K562 (cell line): ENCODE results near the gene CBFA2T3. TPM values are rescaled to one million over a fixed set of nuclear protein-coding genes. Genes with fewer than 3 reads are reported as not detected.

ENCODE experiments used
- ELF1 ChIP-seq: fragments of 200-800 bp; sonication (Bioruptor generic); IDR thresholded peaks from 2 replicates; pipeline ENCODE4 v1.6.1; 2016; ENCODE audit warnings: missing genetic modification characterization, missing compliant biosample characterization
- FOS ChIP-seq: IDR thresholded peaks from 3 replicates; pipeline ENCODE4 v1.6.1; 2011; ENCODE audit not compliant: insufficient read length; ENCODE audit errors: extremely low read depth
- GATAD2A ChIP-seq: fragments of 450-650 bp; IDR thresholded peaks from 2 replicates; pipeline ENCODE4 v1.6.1; 2017
- GTF3C2 ChIP-seq: IDR thresholded peaks from 3 replicates; pipeline ENCODE4 v1.6.1; 2011; ENCODE audit warnings: borderline replicate concordance, mild to moderate bottlenecking, moderate library complexity; ENCODE audit not compliant: insufficient read length; ENCODE audit errors: extremely low read depth
- HDAC1 ChIP-seq, 2 experiments: fragments of 450-650 bp; IDR thresholded peaks; 2 replicates each; pipeline ENCODE4 v1.6.1; 2016 to 2017; ENCODE audit warnings: inconsistent platforms in 1 of 2, mild to moderate bottlenecking in 1 of 2, moderate library complexity in 1 of 2
- HEY1 ChIP-seq: fragments of 250-450 bp; sonication (Bioruptor Pico); IDR thresholded peaks from 2 replicates; pipeline ENCODE4 v1.5.0; 2020; ENCODE audit warnings: mild to moderate bottlenecking, moderate library complexity, borderline replicate concordance
- HNRNPUL1 ChIP-seq: fragments of 200-400 bp; formaldehyde crosslinking; IDR thresholded peaks from 2 replicates; pipeline ENCODE4 v1.6.1; 2017; ENCODE audit warnings: low read length
- NFIX ChIP-seq: fragments of 250-450 bp; sonication (Bioruptor Pico); IDR thresholded peaks from 2 replicates; pipeline ENCODE4 v1.4.0; 2020; ENCODE audit warnings: low read depth, mild to moderate bottlenecking, moderate library complexity
- NR2C1 ChIP-seq, 2 experiments: fragments of 450-650 bp; IDR thresholded peaks; 2 replicates each; pipeline ENCODE4 v1.6.1; 2017; ENCODE audit warnings: mild to moderate bottlenecking in 2 of 2, antibody characterized with exemption in 1 of 2, inconsistent platforms in 1 of 2, missing compliant biosample characterization in 1 of 2, missing genetic modification characterization in 1 of 2
- POLR2B ChIP-seq: fragments of 450-650 bp; IDR thresholded peaks from 2 replicates; pipeline ENCODE4 v1.6.1; 2018; ENCODE audit warnings: low read depth; ENCODE audit not compliant: partially characterized antibody
- PTTG1 ChIP-seq: fragments of 450-650 bp; IDR thresholded peaks from 2 replicates; pipeline ENCODE4 v1.6.1; 2016; ENCODE audit warnings: low read depth, mild to moderate bottlenecking, missing genetic modification characterization, missing compliant biosample characterization
- STAG1 ChIP-seq: sonication (generic); formaldehyde crosslinking; IDR thresholded peaks from 2 replicates; pipeline ENCODE4 v1.5.0; 2020; ENCODE audit warnings: missing genetic modification reagents, borderline replicate concordance
- SUPT5H ChIP-seq: fragments of 450-650 bp; IDR thresholded peaks from 2 replicates; pipeline ENCODE4 v1.6.1; 2016
- TEAD4 ChIP-seq, 2 experiments: sonication (generic) in 1 of 2; formaldehyde crosslinking in 1 of 2; IDR thresholded peaks; 2 replicates each; pipeline versions ENCODE4 v1.6.1 to v1.8.0; 2012 to 2022; ENCODE audit warnings: borderline replicate concordance in 1 of 2, inconsistent platforms in 1 of 2, low read length in 1 of 2, mild to moderate bottlenecking in 1 of 2, missing genetic modification reagents in 1 of 2
- TFAP4 ChIP-seq: sonication (generic); formaldehyde crosslinking; IDR thresholded peaks from 2 replicates; pipeline ENCODE4 v1.8.0; 2022; ENCODE audit warnings: missing genetic modification reagents, mild to moderate bottlenecking, moderate library complexity, borderline replicate concordance
- TFE3 ChIP-seq: fragments of 450-650 bp; formaldehyde crosslinking; IDR thresholded peaks from 2 replicates; pipeline ENCODE4 v1.4.0; 2020; ENCODE audit warnings: mild to moderate bottlenecking, mixed read lengths
- ZBTB26 ChIP-seq: fragments of 450-650 bp; formaldehyde crosslinking; IDR thresholded peaks from 2 replicates; pipeline ENCODE4 v1.4.0; 2022; ENCODE audit warnings: missing genetic modification characterization
- ZKSCAN1 ChIP-seq: fragments of 150-350 bp; IDR thresholded peaks from 2 replicates; pipeline ENCODE4 v1.6.1; 2016; ENCODE audit warnings: low read depth, low read length
- polyA plus RNA-seq, 8 experiments: library from polyadenylated mRNA; depleted of rRNA in 4 of 8; stranded (reverse) in 5 of 8; unstranded in 3 of 8; fragments of >200 nt; fragmentation: Nextera tagmentation in 2 of 8; fragmentation: Illumina TruSeq in 1 of 8; extraction: Ambion mirVana in 2 of 8; extraction: Trizol in 1 of 8; gene quantifications; 2 replicates each; pipeline versions ENCODE4 v1.2.1 to v1.2.3, GENCODE V29; 2011 to 2014; ENCODE audit warnings: inconsistent platforms in 1 of 8, missing spikeins in 1 of 8
- total RNA-seq, 7 experiments: library from RNA; depleted of rRNA in 6 of 7; stranded (reverse); fragments of >200 nt in 6 of 7; fragmentation: Illumina TruSeq in 2 of 7; extraction: Trizol in 2 of 7; gene quantifications; 2 replicates each; pipeline versions ENCODE4 v1.2.1 to v1.2.3, GENCODE V29; 2011 to 2021; ENCODE audit warnings: low replicate concordance in 1 of 7
- TF ChIP-seq, protein P1 (sequence below): fragments of 250-450 bp; sonication (Bioruptor Pico); IDR thresholded peaks from 2 replicates; pipeline ENCODE4 v1.4.0; 2020; ENCODE audit warnings: mild to moderate bottlenecking, moderate library complexity, borderline replicate concordance

Gene CBFA2T3
- total and polyA plus RNA-seq, 9 of the 15 experiments (the other 6 are each of a cell fraction or from before 2014, with no cell fraction given): 2.3 to 145 (median 6.7) TPM

GRCh38 chr16:88964636-88965035 is 12.4 kb downstream of the CBFA2T3 start (continued):
- TF ChIP-seq STAG1 (no peak), NFIX (CRISPR knock-in tag) (no peak), NR2C1 (IDR thresholded peaks at IDR 0.05) (no peak), NR2C1 (tag; IDR thresholded peaks at IDR 0.05) (no peak), ELF1 (tag) (no peak), HNRNPUL1 (no peak), GTF3C2 (no peak), POLR2B (peak; percentile 72), PTTG1 (tag) (no peak), SUPT5H (peak; percentile 82), ZBTB26 (CRISPR knock-in tag) (peak; percentile 84; the same call in 1 of the 2 replicates), ZKSCAN1 (no peak), GATAD2A (no peak), HDAC1 (IDR thresholded peaks at IDR 0.05) (peak in 1 of 2 experiments; percentile 51; a peak in 1 of 4 replicates), FOS (no peak), HEY1 (CRISPR knock-in tag) (no peak), TFE3 (CRISPR knock-in tag) (no peak), TEAD4 (IDR thresholded peaks at IDR 0.05; ENCODE audit: low read length) (no peak), TEAD4 (CRISPR knock-in tag; IDR thresholded peaks at IDR 0.05; ENCODE audit: borderline replicate concordance) (no peak), TFAP4 (CRISPR knock-in tag) (no peak)
- TF ChIP-seq, protein P1, sequence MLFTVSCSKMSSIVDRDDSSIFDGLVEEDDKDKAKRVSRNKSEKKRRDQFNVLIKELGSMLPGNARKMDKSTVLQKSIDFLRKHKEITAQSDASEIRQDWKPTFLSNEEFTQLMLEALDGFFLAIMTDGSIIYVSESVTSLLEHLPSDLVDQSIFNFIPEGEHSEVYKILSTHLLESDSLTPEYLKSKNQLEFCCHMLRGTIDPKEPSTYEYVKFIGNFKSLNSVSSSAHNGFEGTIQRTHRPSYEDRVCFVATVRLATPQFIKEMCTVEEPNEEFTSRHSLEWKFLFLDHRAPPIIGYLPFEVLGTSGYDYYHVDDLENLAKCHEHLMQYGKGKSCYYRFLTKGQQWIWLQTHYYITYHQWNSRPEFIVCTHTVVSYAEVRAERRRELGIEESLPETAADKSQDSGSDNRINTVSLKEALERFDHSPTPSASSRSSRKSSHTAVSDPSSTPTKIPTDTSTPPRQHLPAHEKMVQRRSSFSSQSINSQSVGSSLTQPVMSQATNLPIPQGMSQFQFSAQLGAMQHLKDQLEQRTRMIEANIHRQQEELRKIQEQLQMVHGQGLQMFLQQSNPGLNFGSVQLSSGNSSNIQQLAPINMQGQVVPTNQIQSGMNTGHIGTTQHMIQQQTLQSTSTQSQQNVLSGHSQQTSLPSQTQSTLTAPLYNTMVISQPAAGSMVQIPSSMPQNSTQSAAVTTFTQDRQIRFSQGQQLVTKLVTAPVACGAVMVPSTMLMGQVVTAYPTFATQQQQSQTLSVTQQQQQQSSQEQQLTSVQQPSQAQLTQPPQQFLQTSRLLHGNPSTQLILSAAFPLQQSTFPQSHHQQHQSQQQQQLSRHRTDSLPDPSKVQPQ: no peak
